Measurements from ENCODE around the gene GABRR3. TPM values are rescaled to one million over a fixed set of nuclear protein-coding genes. Genes with fewer than 3 reads are reported as not detected.

GABRR3 gene
- total RNA-seq, 1 donor from 2014 or later = not detected

DNA sequence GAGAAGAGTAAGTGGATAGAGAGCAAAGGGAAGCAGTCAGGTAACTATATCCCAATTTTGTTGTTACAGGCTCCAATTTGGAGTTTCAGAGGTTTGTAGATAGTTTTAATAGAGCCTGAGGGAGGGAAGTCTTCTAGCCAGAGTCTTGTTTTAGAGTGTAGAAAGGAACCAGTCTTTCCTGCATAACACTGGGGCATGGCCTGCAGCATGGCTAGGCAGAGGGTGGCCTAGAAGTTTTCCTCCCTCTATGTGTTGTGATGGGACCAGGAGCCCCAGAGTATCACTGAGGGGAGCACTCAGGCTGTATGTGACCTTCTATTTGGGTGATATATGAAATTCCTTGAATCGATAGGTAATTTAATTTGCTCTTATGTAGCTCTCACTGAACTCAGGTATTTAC lies 22.5 kb upstream of the GABRR3 start:
- peak in 1 of 2 donors; percentile 16 for ATAC-seq
- intact Hi-C loops (cut with DNase I) = no loop called here
- TF ChIP-seq CTCF (IDR thresholded peaks at IDR 0.05) = no peak

DNA sequence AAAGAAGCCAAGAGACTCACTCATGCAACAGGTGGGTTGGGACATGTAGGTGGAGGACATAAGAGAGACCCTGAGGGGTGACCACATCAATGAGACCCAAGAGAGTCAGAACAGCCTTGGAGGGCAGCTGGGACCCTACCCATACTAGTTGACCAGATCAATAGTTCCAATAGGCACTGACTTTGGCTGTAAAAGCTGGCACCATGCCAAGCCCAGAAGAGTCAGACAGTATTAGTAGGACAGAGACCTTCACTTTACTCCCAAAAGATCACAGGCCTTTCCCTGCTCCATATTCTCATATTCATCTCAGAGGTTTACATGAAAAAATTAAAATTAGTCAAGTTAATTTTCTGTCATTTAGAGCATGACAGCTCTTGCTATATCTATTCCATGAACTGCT lies 20.9 kb upstream of the GABRR3 start:
- H3K27me3 ChIP-seq (ENCODE audit: low read depth) = no peaks in the 10 kb centered on the region
- no peak overlapping the region for H3K27ac ChIP-seq
- ATAC-seq (no peak), DNase-seq (no peak)
- intact Hi-C loops (cut with DNase I) = no loop called here
- no peaks in the 10 kb centered on the region for H3K36me3 ChIP-seq
- H3K4me3 ChIP-seq = no peak overlapping the region
- TF ChIP-seq CTCF (IDR thresholded peaks at IDR 0.05) = no peak
- no peaks in the 10 kb centered on the region for H3K9me3 ChIP-seq
- no peaks in the 10 kb centered on the region for H3K4me1 ChIP-seq

More for the DNA sequence above, 22.5 kb upstream of the GABRR3 start:
- H3K9me3 ChIP-seq = no peaks in the 10 kb centered on the region
- no peaks in the 10 kb centered on the region for H3K27me3 ChIP-seq (ENCODE audit: low read depth)
- no peak for DNase-seq
- H3K4me3 ChIP-seq = no peak overlapping the region
- no peaks in the 10 kb centered on the region for H3K36me3 ChIP-seq
- H3K27ac ChIP-seq = no peak overlapping the region
- H3K4me1 ChIP-seq = no peaks in the 10 kb centered on the region

- ATAC-seq = no peak
- no peak for TF ChIP-seq CTCF (IDR thresholded peaks at IDR 0.05)
- H3K9me3 ChIP-seq = no peaks in the 10 kb centered on the region
- no peak overlapping the region for H3K27ac ChIP-seq
- no peaks in the 10 kb centered on the region for H3K4me1 ChIP-seq
- DNase-seq = no peak
- H3K27me3 ChIP-seq (ENCODE audit: low read depth) = no peaks in the 10 kb centered on the region
- H3K36me3 ChIP-seq = no peaks in the 10 kb centered on the region
- H3K4me3 ChIP-seq = no peak overlapping the region
- intact Hi-C loops (cut with DNase I) = loop anchor here (10.0 kb wide), 1 partner anchor 266 kb away; no protein-coding TSS in a partner anchor
Measured at GRCh38 chr3:98049271-98049670, 14.2 kb upstream of the GABRR3 start.

GRCh38 chr3:98048586-98048985 lies 13.5 kb upstream of the GABRR3 start:
- Histone ChIP-seq H3K9me3 (no peaks in the 10 kb centered on the region), H3K4me3 (no peak overlapping the region), H3K4me1 (no peaks in the 10 kb centered on the region), H3K36me3 (no peaks in the 10 kb centered on the region), H3K27ac (no peak overlapping the region), H3K27me3 (ENCODE audit: low read depth) (no peaks in the 10 kb centered on the region)
- DNase-seq = no peak
- no peak for ATAC-seq
- TF ChIP-seq CTCF (IDR thresholded peaks at IDR 0.05) = no peak
- intact Hi-C loops (cut with DNase I) = loop anchor here (10.0 kb wide), 1 partner anchor 266 kb away; no protein-coding TSS in a partner anchor

- no peak overlapping the region for H3K4me3 ChIP-seq
- peaks cover 6% of the 10 kb centered on the region for H3K9me3 ChIP-seq
- no peak for TF ChIP-seq CTCF (IDR thresholded peaks at IDR 0.05)
- no peaks in the 10 kb centered on the region for H3K36me3 ChIP-seq
- no peaks in the 10 kb centered on the region for H3K4me1 ChIP-seq
- no peak overlapping the region for H3K27ac ChIP-seq
- DNase-seq = no peak
- peaks cover 5% of the 10 kb centered on the region for H3K27me3 ChIP-seq (ENCODE audit: low read depth)
- intact Hi-C loops (cut with DNase I) = loop anchor here (10.0 kb wide), 1 partner anchor 273 kb away; no protein-coding TSS in a partner anchor
- ATAC-seq = no peak
Measured at GRCh38 chr3:98041350-98041749, 6.2 kb upstream of the GABRR3 start.
